Measurements from ENCODE around the gene ASB6.

ASB6 gene

GRCh38 chr9:129615407-129616285, 26.3 kb downstream of the ASB6 start:
- no peak for TF ChIP-seq CTCF (IDR thresholded peaks at IDR 0.05; ENCODE audit: low read depth, low read length, missing control alignments)
- H3K4me3 ChIP-seq (ENCODE audit: low read depth, low read length), result no peak overlapping the region
- in situ Hi-C loops (cut with HindIII; ENCODE audit: low sequenced_read_pairs), result no loop called here
- no peak for DNase-seq (ENCODE audit: low read depth)

GRCh38 chr9:129614932-129615331, 27.0 kb downstream of the ASB6 start:
- no peak overlapping the region for H3K4me3 ChIP-seq (ENCODE audit: low read depth, low read length)
- in situ Hi-C loops (cut with HindIII; ENCODE audit: low sequenced_read_pairs), result no loop called here
- no peak for DNase-seq (ENCODE audit: low read depth)
- TF ChIP-seq CTCF (IDR thresholded peaks at IDR 0.05; ENCODE audit: low read depth, low read length, missing control alignments), result no peak

- H3K4me3 ChIP-seq (ENCODE audit: low read depth, low read length), result no peak overlapping the region
- no peak for TF ChIP-seq CTCF (IDR thresholded peaks at IDR 0.05; ENCODE audit: low read depth, low read length, missing control alignments)
- in situ Hi-C loops (cut with HindIII; ENCODE audit: low sequenced_read_pairs), result no loop called here
- DNase-seq (ENCODE audit: low read depth), result no peak
Measured at GRCh38 chr9:129613520-129614175, 28.3 kb downstream of the ASB6 start.

GRCh38 chr9:129612815-129613519, 29.0 kb downstream of the ASB6 start:
- H3K4me3 ChIP-seq (ENCODE audit: low read depth, low read length), result no peak overlapping the region
- TF ChIP-seq CTCF (IDR thresholded peaks at IDR 0.05; ENCODE audit: low read depth, low read length, missing control alignments), result no peak
- in situ Hi-C loops (cut with HindIII; ENCODE audit: low sequenced_read_pairs), result no loop called here
- DNase-seq (ENCODE audit: low read depth), result no peak

- no peak for DNase-seq (ENCODE audit: low read depth)
- in situ Hi-C loops (cut with HindIII; ENCODE audit: low sequenced_read_pairs), result no loop called here
- H3K4me3 ChIP-seq (ENCODE audit: low read depth, low read length), result no peak overlapping the region
- TF ChIP-seq CTCF (IDR thresholded peaks at IDR 0.05; ENCODE audit: low read depth, low read length, missing control alignments), result no peak
Measured at GRCh38 chr9:129612123-129612522, 29.8 kb downstream of the ASB6 start.

GRCh38 chr9:129611307-129611800, 30.6 kb downstream of the ASB6 start:
- no peak for TF ChIP-seq CTCF (IDR thresholded peaks at IDR 0.05; ENCODE audit: low read depth, low read length, missing control alignments)
- no peak for DNase-seq (ENCODE audit: low read depth)
- in situ Hi-C loops (cut with HindIII; ENCODE audit: low sequenced_read_pairs), result no loop called here
- H3K4me3 ChIP-seq (ENCODE audit: low read depth, low read length), result no peak overlapping the region

Measured in astrocyte of the cerebellum (primary cell).